Endothelial cell of umbilical vein (primary cell): Measurements from ENCODE around the gene LILRA2. TPM values are rescaled to one million over a fixed set of nuclear protein-coding genes. Genes with fewer than 3 reads are reported as not detected.
"Not testable (repeated sequence)": the region's sequence is repeated elsewhere in the genome, so short reads cannot be mapped to it uniquely, and the experiment has no call there.

ENCODE experiments used
- BruUV-seq: library from RNA; stranded (reverse); fragments of 400-500 nt; replicated peaks from 2 replicates; lab custom pipeline; 2021; lab: Mats Ljungman, UMichigan
- CTCF ChIA-PET: fragments of 300-600, 350-600 bp; sonication (Branson Sonifier 250); formaldehyde crosslinking; loops from one replicate; lab custom pipeline; 2021; ENCODE audit warnings: antibody characterized with exemption, inconsistent platforms; lab: Charles Lee
- POLR2A ChIA-PET: fragments of 300-600, 350-600 bp; sonication (Branson Sonifier 250); formaldehyde crosslinking; loops from one replicate; lab custom pipeline; 2021; ENCODE audit warnings: antibody characterized with exemption, inconsistent platforms; lab: Charles Lee
- DNase-seq: peaks from one replicate; pipeline ENCODE4 v3.0.0-alpha.2; 2011; ENCODE audit warnings: low read depth, low spot score
- FAIRE-seq: peaks from 2 replicates; lab custom pipeline; 2011; peaks lifted over from hg19 to GRCh38; lab: Jason Lieb, UNC
- H2AFZ ChIP-seq: 2 replicates; pipeline ENCODE4 v1.6.0; 2012; ENCODE audit warnings: low read depth, low read length, control low read depth, inconsistent platforms
- H3K27ac ChIP-seq: 2 replicates; pipeline ENCODE4 v1.5.1; 2011; ENCODE audit warnings: low read depth, mild to moderate bottlenecking, control low read depth, low read length, moderate library complexity; ENCODE audit not compliant: insufficient read depth
- H3K27me3 ChIP-seq, 2 experiments: 2 replicates each; pipeline versions ENCODE4 v1.6.0 to v1.6.1; 2011; ENCODE audit warnings: low read length in 2 of 2, mixed read lengths in 1 of 2; ENCODE audit not compliant: control insufficient read depth in 2 of 2, insufficient read depth in 2 of 2
- H3K36me3 ChIP-seq, 2 experiments: 2 replicates in 1 of 2; 3 replicates in 1 of 2; pipeline ENCODE4 v1.5.1; 2011; ENCODE audit warnings: low read length in 2 of 2, mild to moderate bottlenecking in 1 of 2, moderate library complexity in 1 of 2; ENCODE audit not compliant: control insufficient read depth in 2 of 2, insufficient read depth in 2 of 2; ENCODE audit errors: extremely low read depth in 1 of 2
- H3K4me1 ChIP-seq: 3 replicates; pipeline ENCODE4 v1.5.1; 2011; ENCODE audit warnings: mild to moderate bottlenecking, low read length; ENCODE audit not compliant: control insufficient read depth, insufficient read depth; ENCODE audit errors: extremely low read depth
- H3K4me2 ChIP-seq: 2 replicates; pipeline ENCODE4 v1.6.1; 2011; ENCODE audit warnings: low read length, control low read depth, mixed read lengths; ENCODE audit not compliant: insufficient read depth
- H3K4me3 ChIP-seq, 3 experiments: fragments of 200-600 bp in 1 of 3; sonication (generic), shearing (Covaris generic) in 1 of 3; replicated peaks in 1 of 3; 2 replicates each; pipeline ENCODE4 v1.5.1; 2011 to 2016; ENCODE audit warnings: control low read depth in 3 of 3, low read length in 3 of 3, mild to moderate bottlenecking in 2 of 3, inconsistent platforms in 1 of 3, low read depth in 1 of 3, moderate library complexity in 1 of 3; ENCODE audit not compliant: insufficient read depth in 1 of 3
- H3K79me2 ChIP-seq: 2 replicates; pipeline ENCODE4 v1.6.0; 2012; ENCODE audit warnings: low read length, inconsistent platforms; ENCODE audit not compliant: control insufficient read depth, insufficient read depth
- H3K9ac ChIP-seq: replicated peaks from 2 replicates; pipeline ENCODE3; 2011; ENCODE audit warnings: low read length, control low read depth; ENCODE audit not compliant: insufficient read depth; ENCODE audit errors: extremely low read depth
- H3K9me1 ChIP-seq: replicated peaks from 3 replicates; pipeline ENCODE4 v1.6.0; 2011; ENCODE audit warnings: mild to moderate bottlenecking, low read length; ENCODE audit not compliant: control insufficient read depth, insufficient read depth; ENCODE audit errors: extremely low read depth
- H3K9me3 ChIP-seq: replicated peaks from 2 replicates; pipeline ENCODE4 v1.5.1; 2012; ENCODE audit warnings: low read length, inconsistent platforms; ENCODE audit not compliant: control insufficient read depth, insufficient read depth
- H4K20me1 ChIP-seq: replicated peaks from 2 replicates; pipeline ENCODE3; 2011; ENCODE audit warnings: mild to moderate bottlenecking, low read length; ENCODE audit not compliant: control insufficient read depth, insufficient read depth; ENCODE audit errors: extremely low read depth
- CTCF ChIP-seq, 2 donors: IDR thresholded peaks; 1 replicate in 1 of 2; 2 replicates in 1 of 2; pipeline ENCODE4 v1.5.1; 2011; ENCODE audit warnings: low read length in 2 of 2, mild to moderate bottlenecking in 2 of 2, moderate library complexity in 2 of 2, control low read depth in 1 of 2, inconsistent platforms in 1 of 2, low read depth in 1 of 2; ENCODE audit not compliant: insufficient read depth in 1 of 2; ENCODE audit errors: extremely low read depth in 1 of 2
- EZH2 ChIP-seq: IDR thresholded peaks from 2 replicates; pipeline ENCODE4 v1.6.1; 2012; ENCODE audit warnings: borderline replicate concordance, low read depth, mild to moderate bottlenecking, moderate library complexity, low read length, inconsistent platforms; ENCODE audit not compliant: severe bottlenecking
- FOS ChIP-seq: IDR thresholded peaks from 2 replicates; pipeline ENCODE4 v1.6.1; 2011; ENCODE audit warnings: mild to moderate bottlenecking, low read length, moderate library complexity, borderline replicate concordance; ENCODE audit not compliant: insufficient read depth
- GATA2 ChIP-seq: IDR thresholded peaks from 2 replicates; pipeline ENCODE4 v1.7.0; 2011; ENCODE audit warnings: low read depth, mild to moderate bottlenecking, moderate library complexity, mixed read lengths, low read length; ENCODE audit not compliant: insufficient read length, insufficient read depth
- JUN ChIP-seq: IDR thresholded peaks from 2 replicates; pipeline ENCODE4 v1.6.1; 2011; ENCODE audit warnings: borderline replicate concordance, low read depth; ENCODE audit not compliant: insufficient read length, insufficient read depth
- MAX ChIP-seq: IDR thresholded peaks from 2 replicates; pipeline ENCODE4 v1.6.1; 2011; ENCODE audit not compliant: insufficient read depth, insufficient read length
- MYC ChIP-seq: IDR thresholded peaks from one replicate; pipeline ENCODE4 v1.6.1; 2011; ENCODE audit warnings: mild to moderate bottlenecking, low read depth, low read length
- POLR2A ChIP-seq: IDR thresholded peaks from 2 replicates; pipeline ENCODE4 v1.6.1; 2012; ENCODE audit warnings: low read depth, mild to moderate bottlenecking, control low read depth, low read length
- POLR2AphosphoS5 ChIP-seq: IDR thresholded peaks from 2 replicates; pipeline ENCODE4 v1.6.1; 2012; ENCODE audit warnings: low read depth, mild to moderate bottlenecking, control low read depth, low read length, moderate library complexity; ENCODE audit not compliant: insufficient read depth
- dilution Hi-C: fragments of 300-500 bp; cut with MboI; formaldehyde crosslinking; loops from one replicate; pipeline ENCODE4 v1.15.0; 2019; ENCODE audit warnings: low sequenced_read_pairs; ENCODE audit not compliant: extremely low pct_ligation_motif_present
- intact Hi-C: fragments of 100-400 bp; cut with micrococcal nuclease; formaldehyde crosslinking; loops from one replicate; pipeline ENCODE4 v1.10.0; 2022
- polyA plus RNA-seq, 4 experiments: library from polyadenylated mRNA; depleted of rRNA in 3 of 4; stranded (reverse) in 3 of 4; unstranded in 1 of 4; fragments of >200 nt; gene quantifications; 2 replicates each; pipeline versions ENCODE4 v1.2.1 to v1.2.3, GENCODE V29; 2011 to 2012; ENCODE audit warnings: missing spikeins in 1 of 4
- total RNA-seq: library from RNA; stranded (reverse); gene quantifications from 2 replicates; pipeline ENCODE4 v1.2.3, GENCODE V29; 2021

The LILRA2 gene
- total and polyA plus RNA-seq, 2 donors (not counting 3 experiments of a cell fraction or from before 2014, with no cell fraction given): not detected

GRCh38 chr19:54587026-54587425, 13.4 kb downstream of the LILRA2 start:
- FAIRE-seq: no peak
- no peak overlapping the region for H3K9ac ChIP-seq
- H3K4me2 ChIP-seq: no peak overlapping the region
- H3K27ac ChIP-seq: no peak overlapping the region
- H3K79me2 ChIP-seq: no peaks in the 10 kb centered on the region
- no peaks in the 10 kb centered on the region for H3K27me3 ChIP-seq
- dilution Hi-C loops (no loop called here), intact Hi-C loops (no loop called here)
- no peak for DNase-seq
- no peaks in the 10 kb centered on the region for H3K9me3 ChIP-seq
- BruUV-seq: no TSS peak
- no peaks in the 10 kb centered on the region for H3K36me3 ChIP-seq
- ChIA-PET POLR2A (no interaction called here), CTCF (no interaction called here)
- H2AFZ ChIP-seq: no peak overlapping the region
- H3K4me1 ChIP-seq: no peaks in the 10 kb centered on the region
- H3K9me1 ChIP-seq: no peaks in the 10 kb centered on the region
- no peaks in the 10 kb centered on the region for H4K20me1 ChIP-seq
- no peak overlapping the region for H3K4me3 ChIP-seq
- TF ChIP-seq CTCF (IDR thresholded peaks at IDR 0.05; ENCODE audit: extremely low read depth in 1 of 2, insufficient read depth in 1 of 2, low read depth in 1 of 2, low read length in 2 of 2) (no peak), GATA2 (no peak), MAX (no peak), POLR2A (no peak), POLR2AphosphoS5 (no peak), FOS (no peak), EZH2 (no peak), MYC (no peak), JUN (no peak)

GRCh38 chr19:54593445-54593844, 19.9 kb downstream of the LILRA2 start, which contains the start of gene LILRA1:
TSS of gene LILRA1 (plus strand) at chr19:54593632. CDS start at chr19:54594245, 613 bp downstream.
- H3K9me3 ChIP-seq, POLR2A ChIA-PET, CTCF ChIA-PET: not testable (repeated sequence)

More at GRCh38 chr19:54593445-54593844, 19.9 kb downstream of the LILRA2 start, which contains the start of gene LILRA1:
- H3K4me2 ChIP-seq, H3K9me1 ChIP-seq, dilution Hi-C loops, H4K20me1 ChIP-seq, H3K9ac ChIP-seq, H3K27me3 ChIP-seq, intact Hi-C loops, H3K79me2 ChIP-seq, H3K4me3 ChIP-seq, H3K36me3 ChIP-seq, H2AFZ ChIP-seq, H3K27ac ChIP-seq, DNase-seq, FAIRE-seq, H3K4me1 ChIP-seq, BruUV-seq: not testable (repeated sequence)
